Measurements from ENCODE around the gene KRTAP10-8. TPM values are rescaled to one million over a fixed set of nuclear protein-coding genes. Genes with fewer than 3 reads are reported as not detected.

The KRTAP10-8 gene
- total and polyA plus RNA-seq, 2 donors (not counting 1 experiment from before 2014, with no cell fraction given): not detected

DNA sequence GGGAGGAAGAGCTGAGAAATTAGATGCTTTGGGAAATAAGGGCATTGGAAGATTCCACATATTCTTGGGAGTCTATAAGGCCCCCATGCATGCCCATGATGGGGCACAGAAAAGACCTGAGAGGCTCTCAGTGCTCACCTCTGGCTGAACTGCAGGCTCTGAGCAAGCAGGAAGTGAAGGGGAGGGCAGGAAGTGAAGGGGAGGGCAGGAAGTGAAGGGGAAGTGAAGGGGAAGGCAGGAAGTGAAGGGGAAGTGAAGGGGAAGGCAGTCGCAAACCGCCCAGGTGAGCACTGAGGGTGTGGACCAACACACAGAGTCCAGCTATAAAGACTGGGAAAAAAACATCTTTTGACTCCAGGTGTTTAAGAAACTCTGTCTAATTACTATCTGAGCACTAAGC is 18.6 kb downstream of the KRTAP10-8 start:
- DNase-seq (ENCODE audit: low read depth in 2 of 2): no peak
- no peaks in the 10 kb centered on the region for H4K20me1 ChIP-seq (ENCODE audit: control insufficient read depth, extremely low read depth, insufficient read depth, low read length)
- H2AFZ ChIP-seq (ENCODE audit: low read length): no peak overlapping the region
- no peaks in the 10 kb centered on the region for H3K79me2 ChIP-seq (ENCODE audit: control insufficient read depth, insufficient read depth, low read length)
- no peak overlapping the region for H3K4me2 ChIP-seq (ENCODE audit: extremely low read depth, insufficient read depth, low read length)
- TF ChIP-seq, protein P1, sequence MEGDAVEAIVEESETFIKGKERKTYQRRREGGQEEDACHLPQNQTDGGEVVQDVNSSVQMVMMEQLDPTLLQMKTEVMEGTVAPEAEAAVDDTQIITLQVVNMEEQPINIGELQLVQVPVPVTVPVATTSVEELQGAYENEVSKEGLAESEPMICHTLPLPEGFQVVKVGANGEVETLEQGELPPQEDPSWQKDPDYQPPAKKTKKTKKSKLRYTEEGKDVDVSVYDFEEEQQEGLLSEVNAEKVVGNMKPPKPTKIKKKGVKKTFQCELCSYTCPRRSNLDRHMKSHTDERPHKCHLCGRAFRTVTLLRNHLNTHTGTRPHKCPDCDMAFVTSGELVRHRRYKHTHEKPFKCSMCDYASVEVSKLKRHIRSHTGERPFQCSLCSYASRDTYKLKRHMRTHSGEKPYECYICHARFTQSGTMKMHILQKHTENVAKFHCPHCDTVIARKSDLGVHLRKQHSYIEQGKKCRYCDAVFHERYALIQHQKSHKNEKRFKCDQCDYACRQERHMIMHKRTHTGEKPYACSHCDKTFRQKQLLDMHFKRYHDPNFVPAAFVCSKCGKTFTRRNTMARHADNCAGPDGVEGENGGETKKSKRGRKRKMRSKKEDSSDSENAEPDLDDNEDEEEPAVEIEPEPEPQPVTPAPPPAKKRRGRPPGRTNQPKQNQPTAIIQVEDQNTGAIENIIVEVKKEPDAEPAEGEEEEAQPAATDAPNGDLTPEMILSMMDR (conservative IDR thresholded peaks at IDR 0.05 in 1 of 2, IDR thresholded peaks at IDR 0.05 in 1 of 2; ENCODE audit: low read depth in 1 of 2, low read length in 2 of 2): no peak
- TF ChIP-seq EZH2 (IDR thresholded peaks at IDR 0.05; ENCODE audit: low read length, missing control alignments): no peak
- H3K27me3 ChIP-seq (ENCODE audit: control insufficient read depth, insufficient read depth, low read length): no peaks in the 10 kb centered on the region
- H3K9ac ChIP-seq (ENCODE audit: insufficient read depth, low read length): no peak overlapping the region
- no peaks in the 10 kb centered on the region for H3K4me1 ChIP-seq (ENCODE audit: control insufficient read depth, extremely low read depth, insufficient read depth, low read length)
- no peak overlapping the region for H3K4me3 ChIP-seq (replicated peaks in 1 of 4; ENCODE audit: control extremely low read depth in 1 of 4, insufficient read depth in 1 of 4, low read depth in 3 of 4, low read length in 4 of 4)
- H3K36me3 ChIP-seq (ENCODE audit: control insufficient read depth, insufficient read depth, low read length): no peaks in the 10 kb centered on the region
- H3K27ac ChIP-seq (ENCODE audit: insufficient read depth, low read length): no peak overlapping the region
- no peaks in the 10 kb centered on the region for H3K9me3 ChIP-seq (ENCODE audit: control insufficient read depth, insufficient read depth, low read depth, low read length)

DNA sequence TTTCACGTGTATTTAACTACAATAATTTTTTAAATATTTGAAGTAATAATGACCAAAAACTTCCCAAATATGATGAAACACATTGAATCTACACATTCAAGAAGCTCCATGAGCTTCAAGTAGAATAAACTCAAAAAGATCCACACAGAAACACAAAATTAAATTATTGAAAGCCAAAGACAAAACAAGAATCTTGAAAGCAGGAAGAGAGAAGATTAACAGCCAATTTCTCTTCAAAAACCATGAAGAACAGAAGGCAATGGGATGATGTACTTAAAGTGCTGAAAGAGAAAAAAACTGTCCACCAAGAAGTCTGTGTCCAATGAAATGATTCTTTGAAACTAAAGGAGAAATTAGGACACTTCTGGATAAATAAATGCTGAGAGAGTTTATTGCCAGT is 20.2 kb downstream of the KRTAP10-8 start:
- no peak overlapping the region for H2AFZ ChIP-seq (ENCODE audit: low read length)
- TF ChIP-seq, protein P1 (conservative IDR thresholded peaks at IDR 0.05 in 1 of 2, IDR thresholded peaks at IDR 0.05 in 1 of 2; ENCODE audit: low read depth in 1 of 2, low read length in 2 of 2): no peak
- TF ChIP-seq EZH2 (IDR thresholded peaks at IDR 0.05; ENCODE audit: low read length, missing control alignments): no peak
- no peak overlapping the region for H3K27ac ChIP-seq (ENCODE audit: insufficient read depth, low read length)
- H3K4me3 ChIP-seq (replicated peaks in 1 of 4; ENCODE audit: control extremely low read depth in 1 of 4, insufficient read depth in 1 of 4, low read depth in 3 of 4, low read length in 4 of 4): no peak overlapping the region
- H3K27me3 ChIP-seq (ENCODE audit: control insufficient read depth, insufficient read depth, low read length): no peaks in the 10 kb centered on the region
- H4K20me1 ChIP-seq (ENCODE audit: control insufficient read depth, extremely low read depth, insufficient read depth, low read length): no peaks in the 10 kb centered on the region
- no peaks in the 10 kb centered on the region for H3K9me3 ChIP-seq (ENCODE audit: control insufficient read depth, insufficient read depth, low read depth, low read length)
- no peaks in the 10 kb centered on the region for H3K36me3 ChIP-seq (ENCODE audit: control insufficient read depth, insufficient read depth, low read length)
- DNase-seq (ENCODE audit: low read depth in 2 of 2): no peak
- no peak overlapping the region for H3K9ac ChIP-seq (ENCODE audit: insufficient read depth, low read length)
- no peaks in the 10 kb centered on the region for H3K79me2 ChIP-seq (ENCODE audit: control insufficient read depth, insufficient read depth, low read length)
- no peak overlapping the region for H3K4me2 ChIP-seq (ENCODE audit: extremely low read depth, insufficient read depth, low read length)
- H3K4me1 ChIP-seq (ENCODE audit: control insufficient read depth, extremely low read depth, insufficient read depth, low read length): no peaks in the 10 kb centered on the region

DNA sequence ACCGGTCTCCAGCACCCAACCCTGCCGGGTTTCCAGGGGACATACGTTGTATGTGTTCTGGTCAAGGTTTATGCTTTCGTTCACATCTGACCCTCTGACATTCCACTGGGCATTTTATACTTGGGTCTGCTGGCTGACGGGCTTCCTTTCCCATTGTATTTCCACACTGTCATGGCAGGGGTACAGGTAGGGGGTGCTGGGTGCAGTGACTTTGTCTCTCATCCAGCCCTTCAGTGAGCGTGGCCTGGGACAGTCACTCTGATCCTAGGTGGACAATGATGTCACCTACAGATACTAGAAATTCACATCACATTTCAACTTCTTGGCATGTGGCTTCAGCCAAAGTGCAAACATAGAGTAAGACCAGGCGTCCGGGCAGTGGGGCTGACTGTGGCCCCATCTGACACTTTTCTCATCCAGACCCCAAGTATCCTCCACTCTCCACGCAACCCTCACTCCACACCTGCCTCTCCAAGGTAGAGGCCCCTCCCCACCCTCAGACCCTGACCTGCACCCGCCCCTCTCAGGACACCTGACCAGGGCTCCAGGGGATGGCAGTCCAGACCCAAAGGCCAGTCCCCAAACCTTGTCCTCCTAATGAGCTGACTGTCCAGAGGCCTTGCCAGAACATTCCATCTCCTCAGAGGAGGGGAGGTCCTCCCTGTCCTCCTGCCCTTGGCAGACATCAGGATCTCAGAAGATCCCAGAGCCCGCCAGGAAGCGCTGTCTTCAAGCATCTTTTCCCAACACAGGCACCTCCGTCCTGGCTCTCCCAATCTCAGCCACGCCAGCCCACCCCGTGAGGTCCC is 24.5 kb downstream of the KRTAP10-8 start:
- no peak overlapping the region for H3K27ac ChIP-seq (ENCODE audit: insufficient read depth, low read length)
- H3K36me3 ChIP-seq (ENCODE audit: control insufficient read depth, insufficient read depth, low read length): no peaks in the 10 kb centered on the region
- no peak overlapping the region for H3K4me2 ChIP-seq (ENCODE audit: extremely low read depth, insufficient read depth, low read length)
- H3K4me3 ChIP-seq (replicated peaks in 1 of 4; ENCODE audit: control extremely low read depth in 1 of 4, insufficient read depth in 1 of 4, low read depth in 3 of 4, low read length in 4 of 4): no peak overlapping the region
- H3K4me1 ChIP-seq (ENCODE audit: control insufficient read depth, extremely low read depth, insufficient read depth, low read length): no peaks in the 10 kb centered on the region
- H3K27me3 ChIP-seq (ENCODE audit: control insufficient read depth, insufficient read depth, low read length): no peaks in the 10 kb centered on the region
- no peak overlapping the region for H3K9ac ChIP-seq (ENCODE audit: insufficient read depth, low read length)
- no peaks in the 10 kb centered on the region for H4K20me1 ChIP-seq (ENCODE audit: control insufficient read depth, extremely low read depth, insufficient read depth, low read length)
- no peak for TF ChIP-seq EZH2 (IDR thresholded peaks at IDR 0.05; ENCODE audit: low read length, missing control alignments)
- TF ChIP-seq, protein P1 (conservative IDR thresholded peaks at IDR 0.05 in 1 of 2, IDR thresholded peaks at IDR 0.05 in 1 of 2; ENCODE audit: low read depth in 1 of 2, low read length in 2 of 2): no peak
- no peaks in the 10 kb centered on the region for H3K79me2 ChIP-seq (ENCODE audit: control insufficient read depth, insufficient read depth, low read length)
- H3K9me3 ChIP-seq (ENCODE audit: control insufficient read depth, insufficient read depth, low read depth, low read length): no peaks in the 10 kb centered on the region
- no peak for DNase-seq (ENCODE audit: low read depth in 2 of 2)
- H2AFZ ChIP-seq (ENCODE audit: low read length): no peak overlapping the region
